DLD1 (cell line): Measurements from ENCODE around the gene PKP2.

ENCODE experiments used
- in situ Hi-C: cut with HindIII; loops from 2 replicates; pipeline ENCODE4 v1.10.0; 2017; ENCODE audit warnings: low sequenced_read_pairs

Gene PKP2

DNA sequence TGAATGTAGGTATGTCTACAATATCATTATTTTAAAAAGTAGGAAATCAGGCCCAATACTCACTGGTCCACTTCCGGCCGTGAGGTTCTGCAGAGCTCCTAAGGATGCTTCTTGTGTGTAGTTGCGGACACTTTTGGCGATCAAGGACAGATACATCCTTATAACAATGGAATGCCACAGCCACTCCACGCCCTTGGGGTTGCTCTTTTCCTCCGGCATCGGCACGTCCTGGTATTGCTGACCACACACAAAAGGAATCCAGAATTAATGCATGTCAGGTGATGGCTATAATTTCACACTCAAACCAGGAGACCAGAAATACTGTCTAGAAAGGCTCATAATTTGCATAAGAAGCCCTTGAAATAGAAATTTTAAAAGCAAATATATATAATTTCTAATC is 75.3 kb downstream of the PKP2 start:
- in situ Hi-C loops = no loop called here

DNA sequence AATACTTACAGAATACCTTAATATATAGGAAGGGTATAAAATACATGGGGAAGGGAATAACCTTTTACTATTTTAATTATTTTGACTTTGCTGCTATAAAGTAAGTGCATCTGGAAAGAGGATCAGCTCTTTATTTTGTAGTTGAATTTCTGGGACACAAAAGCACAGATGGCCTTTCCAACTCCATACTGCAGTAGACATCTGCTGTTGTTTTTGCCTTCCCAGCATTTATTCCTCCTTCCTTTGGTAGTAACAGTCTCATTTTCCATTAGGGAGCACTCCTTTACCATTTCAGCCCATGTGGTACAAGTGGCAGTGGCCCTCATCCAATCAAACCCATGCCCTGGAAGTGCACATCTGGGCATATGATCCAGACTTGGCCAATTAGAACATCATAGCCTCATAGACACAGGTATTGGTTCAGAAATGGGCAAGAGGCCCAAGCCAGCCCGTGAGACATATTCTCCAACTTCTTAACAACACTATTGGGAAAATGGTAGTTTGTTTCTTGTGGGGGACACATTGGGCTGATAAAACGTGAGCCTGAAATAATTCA is 76.1 kb downstream of the PKP2 start:
- in situ Hi-C loops = no loop called here

DNA sequence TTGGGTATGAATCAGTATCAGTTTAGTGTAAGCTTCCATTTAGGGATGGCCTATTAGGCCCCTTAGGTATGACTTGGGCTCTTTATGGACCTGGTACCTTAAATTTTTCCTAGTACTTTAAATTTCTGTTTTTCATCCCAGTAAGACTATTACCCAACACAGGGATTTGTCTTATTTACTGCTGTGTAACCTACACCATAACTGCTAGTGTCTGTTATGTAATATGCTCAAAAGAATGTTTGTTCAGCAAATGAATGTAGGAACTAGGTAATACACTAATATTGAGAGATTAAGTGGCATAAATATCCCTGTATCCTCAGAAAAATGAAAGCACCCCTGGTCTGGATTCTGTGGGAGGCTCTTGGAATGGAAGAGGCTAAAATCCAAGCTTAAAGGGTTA is 77.2 kb downstream of the PKP2 start:
- in situ Hi-C loops = no loop called here

DNA sequence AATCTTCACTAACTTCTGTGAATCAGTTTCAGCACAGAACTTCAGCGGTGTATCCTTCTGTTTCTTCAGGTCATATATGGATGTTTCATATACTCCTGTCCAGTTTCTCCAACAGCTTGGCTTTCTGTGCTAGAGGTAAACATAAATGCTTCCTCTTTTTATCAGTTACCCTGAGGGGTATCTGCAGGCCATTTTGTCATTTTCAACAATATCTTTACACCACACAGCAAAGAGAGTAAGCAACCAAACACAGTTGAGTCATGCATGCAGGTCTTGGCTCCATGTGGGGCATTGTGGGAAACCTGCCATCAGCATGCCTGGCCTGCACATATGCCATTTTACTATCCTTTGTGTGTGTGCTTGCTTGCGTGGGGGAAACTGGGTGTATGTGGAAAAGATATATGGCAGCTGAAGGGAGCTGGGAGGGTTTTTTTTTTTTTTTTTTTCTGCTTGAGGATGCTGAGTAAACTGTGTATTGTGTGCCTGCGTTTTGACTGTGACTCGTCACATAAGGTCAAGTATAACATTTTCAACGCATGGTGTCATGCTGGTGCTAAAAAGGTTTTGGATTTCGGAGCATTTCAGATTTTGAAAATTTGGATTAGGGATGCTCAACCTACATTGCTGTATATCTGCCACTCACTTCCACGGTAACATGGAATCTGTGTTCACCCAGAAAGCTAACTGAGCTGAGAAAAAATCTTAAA is 84.7 kb downstream of the PKP2 start:
- in situ Hi-C loops = no loop called here

DNA sequence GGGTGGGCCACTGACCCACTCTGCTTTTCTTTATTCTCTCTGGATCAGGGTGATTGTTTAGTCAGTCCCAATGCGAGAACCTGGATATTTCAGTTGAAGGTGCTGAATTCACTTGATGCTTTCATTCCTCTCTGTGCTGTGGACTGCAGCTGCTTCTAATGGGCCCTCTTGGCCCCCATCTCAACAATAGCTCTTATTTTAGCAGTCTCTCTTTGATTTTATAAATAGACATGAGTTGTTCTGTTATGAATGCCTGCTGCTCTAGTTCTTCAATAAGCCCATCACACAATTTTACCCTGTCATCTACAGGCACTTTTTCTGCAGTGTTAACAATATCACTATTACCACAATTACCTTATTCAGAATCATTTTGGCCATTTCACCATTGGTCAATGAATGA is 86.7 kb downstream of the PKP2 start:
- in situ Hi-C loops = no loop called here

DNA sequence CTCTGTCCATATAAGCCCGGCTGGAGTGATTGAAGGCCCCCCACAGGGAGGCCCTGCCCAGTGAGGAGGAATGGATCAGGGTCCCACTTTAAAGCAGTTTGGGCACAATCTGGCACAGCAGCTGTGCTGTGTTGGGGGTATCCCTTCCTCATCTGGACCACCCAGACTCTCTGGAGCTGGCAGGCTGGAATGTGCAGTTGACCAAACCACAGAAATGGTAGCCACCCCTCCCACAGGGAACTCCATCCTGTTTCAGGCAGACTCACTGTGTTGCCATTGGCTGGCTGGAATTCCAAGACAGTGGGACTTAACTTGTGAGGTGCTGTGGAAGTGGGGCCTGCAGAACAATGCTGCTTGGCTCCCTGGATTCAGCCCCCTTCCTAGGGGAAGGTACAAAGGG is 87.4 kb downstream of the PKP2 start:
- in situ Hi-C loops = no loop called here

DNA sequence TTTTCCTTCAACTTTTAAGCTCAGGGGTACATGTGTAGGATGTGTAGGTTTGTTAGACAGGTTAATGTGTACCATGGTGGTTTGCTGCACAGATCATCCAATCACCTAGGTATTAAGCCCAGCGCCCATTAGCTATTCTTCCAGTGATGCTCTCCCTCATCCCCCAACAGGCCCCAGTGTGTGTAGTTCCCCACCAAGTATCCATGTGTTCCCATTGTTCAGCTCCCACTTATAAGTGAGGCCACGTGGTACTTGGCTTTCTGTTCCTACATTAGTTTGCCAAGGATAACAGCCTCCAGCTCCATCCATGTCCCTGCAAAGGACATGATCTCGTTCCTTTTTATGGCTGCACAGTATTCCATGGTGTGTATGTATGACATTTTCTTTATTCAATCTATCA is 92.3 kb downstream of the PKP2 start:
- in situ Hi-C loops = no loop called here

DNA sequence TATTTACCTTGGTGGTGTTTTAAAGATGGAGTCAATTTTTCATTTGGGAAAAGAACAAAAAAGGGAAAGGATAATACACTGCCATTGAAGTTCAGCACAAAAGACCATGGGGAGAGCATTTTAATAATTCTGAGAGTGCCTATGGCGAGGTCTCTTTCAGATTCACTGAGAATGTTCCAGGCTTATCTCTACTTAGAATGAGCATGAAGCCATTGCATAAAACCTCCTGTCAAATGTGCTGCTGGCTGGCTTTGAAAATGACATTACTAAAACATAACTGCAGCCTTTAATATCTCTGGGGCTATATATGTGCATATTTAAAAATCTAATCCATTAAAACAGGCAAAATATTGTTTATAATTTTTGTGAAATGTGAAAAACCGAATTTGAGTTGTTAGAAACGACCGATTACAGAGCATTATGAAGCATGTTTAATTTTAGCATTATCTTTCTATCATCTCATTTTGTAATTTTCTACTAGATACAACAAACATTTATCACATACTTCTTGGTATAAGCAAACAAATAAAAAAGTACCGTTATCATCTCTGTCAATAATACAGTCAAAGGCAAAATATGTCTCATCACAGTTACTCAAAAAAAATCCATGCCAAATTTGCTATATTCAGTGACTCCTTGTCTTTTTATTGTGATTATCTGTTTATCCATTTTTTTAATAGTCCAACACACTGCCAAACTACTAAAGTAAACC is 95.2 kb downstream of the PKP2 start:
- in situ Hi-C loops = no loop called here

DNA sequence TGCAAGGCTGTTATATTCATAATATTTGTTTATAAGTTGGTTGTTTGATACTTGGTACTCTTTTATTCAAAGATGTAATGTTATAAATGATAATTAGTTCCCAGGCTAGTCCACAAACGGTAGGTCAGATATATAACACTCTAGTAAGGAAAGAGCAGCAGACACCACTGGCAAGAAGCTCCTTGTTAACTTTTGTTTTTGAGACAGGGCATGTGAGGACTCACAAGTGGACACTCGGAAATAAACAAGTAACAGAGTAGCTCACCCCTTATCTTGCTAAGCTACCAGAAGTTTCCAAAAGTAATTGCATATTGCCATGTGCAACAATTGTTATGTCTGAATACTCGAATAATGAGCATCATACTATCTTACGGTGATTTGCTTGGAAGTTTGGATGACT is 102.3 kb downstream of the PKP2 start:
- in situ Hi-C loops = no loop called here

DNA sequence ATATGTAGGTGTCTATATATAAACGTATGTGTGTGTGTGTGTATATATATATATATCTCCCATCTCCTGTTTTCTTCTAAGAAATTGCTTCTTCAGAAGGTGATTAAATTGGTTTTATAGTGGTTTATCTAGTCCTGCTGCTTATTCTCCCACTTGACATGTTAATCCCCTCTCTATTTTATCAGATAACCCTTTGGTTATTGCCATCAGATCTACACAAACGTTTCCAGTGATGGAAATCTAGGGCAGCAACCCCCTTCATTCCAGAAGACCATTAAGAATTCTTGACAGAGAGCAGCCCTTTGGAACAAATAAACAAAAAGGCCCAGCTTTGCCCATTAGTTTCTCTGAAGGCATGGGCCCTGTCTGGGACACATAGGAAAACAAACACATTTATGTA is 106.7 kb downstream of the PKP2 start:
- in situ Hi-C loops = no loop called here

DNA sequence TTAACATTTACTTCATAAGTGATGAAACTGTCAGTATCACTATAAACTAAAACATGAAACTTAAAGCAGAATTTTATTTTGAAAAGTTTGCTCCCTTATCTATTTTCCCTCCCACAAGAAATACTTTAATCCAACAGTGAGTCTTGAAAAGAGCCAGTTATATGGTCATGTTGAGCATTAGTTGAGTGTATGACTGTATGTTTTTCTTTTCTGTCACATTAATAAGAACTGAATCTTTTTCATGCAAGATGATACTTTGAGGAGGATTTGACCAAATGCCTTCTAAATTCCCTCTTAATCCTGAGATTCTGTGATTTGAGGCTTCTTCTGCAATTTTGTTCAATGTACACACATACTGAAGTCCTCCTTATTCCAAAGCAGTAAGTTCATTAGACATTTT is 107.1 kb downstream of the PKP2 start:
- in situ Hi-C loops = no loop called here

DNA sequence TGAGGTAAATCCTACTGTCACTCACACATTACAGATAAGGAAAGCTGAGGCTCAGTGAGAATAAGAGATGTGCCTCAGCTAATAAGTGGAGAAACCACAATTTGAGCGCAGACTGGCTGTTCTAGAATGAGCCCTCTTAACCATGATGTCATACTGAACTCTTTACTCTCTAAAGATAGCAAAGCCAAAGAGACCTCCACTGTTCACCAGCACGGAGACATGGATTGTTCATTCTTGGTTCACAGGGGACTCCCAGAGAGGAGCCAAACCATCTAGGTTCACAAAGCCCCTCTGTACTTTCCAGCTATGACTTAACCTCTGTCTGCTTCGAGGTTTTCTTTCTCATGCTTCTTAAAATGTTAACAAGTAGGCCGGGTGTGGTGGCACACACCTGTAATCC is 108.2 kb downstream of the PKP2 start:
- in situ Hi-C loops = no loop called here

DNA sequence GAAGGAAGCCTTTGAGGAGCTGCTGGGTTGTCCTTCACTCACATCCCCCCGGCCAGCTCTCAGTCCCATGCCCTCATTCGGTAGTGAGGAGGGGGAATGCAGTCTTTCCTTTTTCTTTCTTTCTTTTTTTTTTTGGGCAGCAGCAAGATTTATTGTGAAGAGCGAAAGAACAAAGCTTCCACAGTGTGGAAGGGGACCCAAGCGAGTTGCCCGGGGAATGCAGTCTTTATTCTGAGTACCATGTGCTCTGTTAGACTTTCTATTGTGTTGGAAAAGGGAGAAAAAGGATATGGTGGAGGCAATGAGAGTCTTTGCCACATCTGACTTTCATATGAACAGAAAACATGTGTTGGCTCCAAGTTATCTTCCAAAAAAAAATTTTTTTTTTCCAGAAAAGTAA is 111.0 kb downstream of the PKP2 start:
- in situ Hi-C loops = no loop called here

DNA sequence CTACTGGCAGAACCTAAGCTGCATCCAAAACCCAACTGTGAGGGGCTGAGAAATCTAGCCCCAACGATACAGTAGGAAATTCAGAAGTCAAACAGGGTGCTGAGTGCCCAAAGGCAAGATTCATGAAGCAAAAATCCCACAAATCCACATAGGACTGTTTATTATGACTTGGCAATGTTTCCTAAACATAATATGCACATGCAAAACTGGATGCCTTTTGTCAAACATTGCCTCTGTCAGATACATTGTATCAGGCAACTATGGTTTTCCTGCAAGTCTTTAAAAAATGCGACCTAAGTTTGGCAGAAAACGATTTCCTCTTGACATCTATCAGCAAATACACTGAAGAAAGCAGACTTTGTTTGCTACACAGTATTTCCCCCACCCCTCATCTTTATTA is 113.5 kb downstream of the PKP2 start:
- in situ Hi-C loops = no loop called here

DNA sequence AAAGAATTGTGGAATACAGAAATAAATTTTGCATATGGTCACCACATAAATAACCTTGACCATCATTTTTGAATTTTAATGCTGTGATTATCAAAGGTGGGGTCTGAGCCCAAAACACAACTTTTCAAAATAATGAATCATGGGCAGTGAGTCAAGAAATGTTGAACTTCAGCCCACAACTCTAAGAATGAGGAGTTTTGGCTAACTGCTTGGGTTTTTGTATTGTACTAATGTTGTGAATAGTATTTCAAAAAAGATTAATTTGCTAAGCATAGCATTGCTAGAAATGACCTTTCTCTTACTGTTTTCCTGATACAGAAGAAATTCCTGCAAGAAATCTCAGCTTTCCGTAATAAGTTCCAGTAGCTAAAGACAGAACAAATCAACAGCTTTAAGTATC is 116.5 kb downstream of the PKP2 start:
- in situ Hi-C loops = no loop called here

DNA sequence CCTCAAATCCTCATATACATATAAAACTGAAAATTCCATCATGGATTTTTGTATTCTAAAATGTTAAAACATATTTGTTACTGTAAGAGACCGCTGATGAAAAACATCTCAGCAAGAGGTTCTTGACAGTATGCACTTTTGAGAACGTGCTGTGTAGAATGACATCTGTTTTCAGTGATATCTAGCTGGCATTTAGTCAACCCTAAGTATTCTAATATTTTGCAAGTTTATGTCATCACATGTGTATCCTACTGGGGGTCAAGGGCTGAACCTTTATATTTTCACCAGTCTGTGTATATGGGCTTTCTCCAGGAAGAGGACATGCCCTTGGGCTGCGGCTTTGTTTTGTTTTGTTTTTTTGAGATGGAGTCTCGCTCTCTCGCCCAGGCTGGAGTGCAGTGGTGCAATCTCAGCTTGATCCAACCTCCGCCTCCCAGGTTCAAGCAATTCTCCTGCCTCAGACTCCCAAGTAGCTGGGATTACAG is 118.8 kb downstream of the PKP2 start:
- in situ Hi-C loops = no loop called here

DNA sequence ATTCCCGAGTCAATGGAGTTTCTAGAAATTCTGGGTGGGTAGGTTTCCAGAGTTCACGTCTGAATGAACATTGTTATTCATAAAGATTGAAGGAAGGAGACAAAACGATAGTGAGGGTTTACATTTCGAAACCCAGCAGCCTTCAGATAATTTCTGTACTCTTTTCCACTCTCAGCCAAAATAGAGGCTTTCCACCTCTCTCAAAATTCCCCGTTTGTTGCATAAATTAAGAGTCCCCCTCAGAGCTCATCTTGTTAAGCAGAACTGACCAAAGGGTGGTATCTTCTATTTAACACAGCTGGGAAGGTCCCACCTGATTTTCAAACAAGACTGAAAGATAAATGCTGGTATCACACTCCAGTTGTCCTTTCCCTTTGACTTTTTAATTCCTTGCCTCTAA is 119.4 kb downstream of the PKP2 start:
- in situ Hi-C loops = no loop called here

DNA sequence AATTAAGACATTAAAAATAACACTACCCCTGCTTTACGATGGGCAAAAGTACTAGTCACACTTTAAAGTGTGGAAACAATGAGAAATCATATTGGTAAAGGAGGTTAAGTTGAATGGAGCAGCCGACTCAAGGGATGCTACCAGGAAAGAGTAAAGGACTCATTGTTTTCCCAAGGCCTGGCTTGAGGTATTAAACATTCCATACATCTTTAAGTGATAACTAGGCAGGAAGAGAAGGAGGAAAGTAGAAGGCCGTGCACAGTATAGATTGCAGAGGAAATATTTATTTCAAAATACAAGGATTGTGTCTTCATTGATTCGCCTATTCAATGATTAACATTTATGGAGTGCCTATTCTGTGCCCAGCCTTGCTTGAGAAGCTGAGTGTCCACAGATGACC is 120.3 kb downstream of the PKP2 start:
- in situ Hi-C loops = no loop called here

DNA sequence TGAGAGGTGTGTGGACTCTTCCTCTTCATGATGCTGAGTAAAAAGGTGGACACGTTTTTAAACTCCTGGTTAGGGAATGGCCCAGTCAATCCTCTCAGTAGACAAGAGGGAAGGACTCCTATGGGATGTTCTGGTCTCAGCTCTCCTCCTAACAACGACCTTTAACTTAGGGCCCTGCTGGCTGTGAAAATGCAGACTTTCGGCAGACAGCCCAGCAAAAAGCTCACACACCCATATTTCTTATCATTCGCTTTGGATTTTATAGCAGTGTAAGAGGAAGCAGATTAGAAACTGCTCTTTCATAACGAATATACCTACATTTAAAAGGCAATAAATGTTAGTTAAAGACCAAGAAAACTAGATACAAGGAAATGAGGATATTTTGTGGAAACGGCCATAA is 122.9 kb downstream of the PKP2 start:
- in situ Hi-C loops = no loop called here

DNA sequence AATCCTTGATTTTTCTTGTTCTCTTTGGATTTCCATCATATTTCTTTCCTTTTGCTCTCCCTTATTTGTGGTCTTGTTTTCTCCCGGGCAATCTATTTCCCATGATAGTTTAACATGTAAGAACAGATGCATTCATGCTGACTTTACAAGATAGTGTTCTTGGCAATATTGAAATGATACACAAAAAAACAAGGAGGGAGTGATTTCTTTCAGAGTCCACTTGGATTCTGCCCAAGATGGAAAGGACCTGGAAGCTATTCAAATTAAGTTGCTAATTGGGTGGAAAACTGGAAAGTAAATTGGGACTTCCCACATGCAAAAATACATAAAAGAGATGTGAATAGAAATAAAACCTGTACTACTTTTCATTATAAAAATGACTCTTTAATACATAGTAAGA is 126.4 kb downstream of the PKP2 start:
- in situ Hi-C loops = no loop called here

DNA sequence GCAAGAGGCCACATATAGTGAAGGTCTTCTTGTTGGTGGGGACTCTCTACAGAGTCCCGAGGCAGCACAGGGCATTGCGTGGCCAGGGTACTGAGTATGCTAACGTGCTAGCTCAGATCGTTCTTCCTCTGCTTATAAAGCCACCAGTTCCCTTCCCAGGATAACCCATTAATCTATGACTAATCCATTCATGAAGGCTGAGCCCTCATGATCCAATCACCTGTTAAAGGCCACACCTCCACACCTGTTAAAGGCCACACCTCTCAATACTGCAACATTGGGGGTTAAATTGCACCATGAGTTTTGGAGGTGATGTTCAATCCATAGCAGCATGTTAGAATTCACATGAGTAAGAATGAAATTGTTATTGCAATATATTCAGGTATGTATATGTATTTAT is 128.1 kb downstream of the PKP2 start:
- in situ Hi-C loops = no loop called here

DNA sequence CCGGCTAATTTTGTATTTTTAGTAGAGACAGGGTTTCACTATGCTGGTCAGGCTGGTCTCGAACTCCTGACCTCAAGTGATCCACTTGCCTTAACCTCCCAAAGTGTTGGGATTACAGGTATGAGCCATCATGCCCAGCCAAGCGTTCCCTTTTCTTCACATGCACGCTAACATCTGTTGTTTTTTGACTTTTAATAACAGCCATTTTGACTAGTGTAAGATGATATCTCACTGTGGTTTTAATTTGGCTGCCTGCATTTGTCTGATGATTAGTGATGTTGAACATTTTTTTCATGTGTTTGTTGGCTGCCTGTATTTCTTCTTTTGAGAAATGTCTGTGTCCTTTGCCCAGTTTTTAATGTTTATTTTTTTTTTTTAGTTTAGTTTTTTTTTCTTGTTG is 130.7 kb downstream of the PKP2 start:
- in situ Hi-C loops = no loop called here
